Osteocyte (in vitro differentiated cells): Measurements from ENCODE around the gene KRTAP2-2. TPM values are rescaled to one million over a fixed set of nuclear protein-coding genes. Genes with fewer than 3 reads are reported as not detected.
A peak's percentile ranks its signal among the peaks of the same experiment; 100 is the strongest.
"Not testable (repeated sequence)": the region's sequence is repeated elsewhere in the genome, so short reads cannot be mapped to it uniquely, and the experiment has no call there.

Experiments used
- DNase-seq: peaks from one replicate; pipeline ENCODE4 v3.0.0; 2021; ENCODE audit warnings: mixed read lengths; ENCODE audit not compliant: unreplicated experiment; ENCODE audit errors: extremely low spot score
- H3K27ac Mint-ChIP-seq: one replicate; pipeline ENCODE4 v1.8.0; 2021; ENCODE audit warnings: mild to moderate bottlenecking, mixed read lengths; ENCODE audit not compliant: unreplicated experiment
- H3K27me3 Mint-ChIP-seq: one replicate; pipeline ENCODE4 v1.8.0; 2021; ENCODE audit warnings: mixed read lengths; ENCODE audit not compliant: unreplicated experiment
- H3K36me3 Mint-ChIP-seq: one replicate; pipeline ENCODE4 v1.8.0; 2021; ENCODE audit warnings: mixed read lengths; ENCODE audit not compliant: unreplicated experiment
- H3K4me1 Mint-ChIP-seq: one replicate; pipeline ENCODE4 v1.8.0; 2021; ENCODE audit warnings: mixed read lengths; ENCODE audit not compliant: unreplicated experiment
- H3K4me3 Mint-ChIP-seq: one replicate; pipeline ENCODE4 v1.8.0; 2021; ENCODE audit warnings: mild to moderate bottlenecking, moderate library complexity, mixed read lengths; ENCODE audit not compliant: unreplicated experiment
- H3K9me3 Mint-ChIP-seq: one replicate; pipeline ENCODE4 v1.8.0; 2021; ENCODE audit warnings: mixed read lengths; ENCODE audit not compliant: unreplicated experiment
- CTCF ChIP-seq: fragments of 200-600 bp; sonication (generic); IDR thresholded peaks from 2 replicates; pipeline ENCODE4 v1.5.0; 2021; ENCODE audit warnings: antibody characterized with exemption, mild to moderate bottlenecking, moderate library complexity
- total RNA-seq: library from RNA; stranded (reverse); gene quantifications from 2 replicates; pipeline ENCODE4 v1.2.1, GENCODE V29; 2021

Gene KRTAP2-2
- total RNA-seq, 1 donor from 2014 or later: not detected

- no peak within 1 kb of the TSS for H3K4me3 Mint-ChIP-seq
- no peak within 1 kb of the TSS for H3K27ac Mint-ChIP-seq
- no peak for DNase-seq
- H3K27me3 Mint-ChIP-seq: no peaks in the 10 kb centered on the region
- no peaks in the 10 kb centered on the region for H3K36me3 Mint-ChIP-seq
- no peaks in the 10 kb centered on the region for H3K9me3 Mint-ChIP-seq
- H3K4me1 Mint-ChIP-seq: peaks cover 34% of the 10 kb centered on the region
- TF ChIP-seq CTCF: no peak
Observed at GRCh38 chr17:41065829-41066624, 11.0 kb upstream of the KRTAP2-2 start, which contains the start of gene KRTAP2-4. Gene KRTAP2-4, minus strand, starts transcription at chr17:41065879. Its CDS starts 34 bp downstream, at chr17:41065845.

GRCh38 chr17:41065016-41065689 is 10.1 kb upstream of the KRTAP2-2 start:
- not testable (repeated sequence) for H3K9me3 Mint-ChIP-seq, DNase-seq, H3K27ac Mint-ChIP-seq, H3K36me3 Mint-ChIP-seq, H3K4me3 Mint-ChIP-seq, H3K27me3 Mint-ChIP-seq
- peaks cover 42% of the 10 kb centered on the region for H3K4me1 Mint-ChIP-seq

GRCh38 chr17:41064301-41064700 is 9.3 kb upstream of the KRTAP2-2 start:
- H3K36me3 Mint-ChIP-seq: no peaks in the 10 kb centered on the region

GRCh38 chr17:41063449-41063848 is 8.4 kb upstream of the KRTAP2-2 start:
- no peaks in the 10 kb centered on the region for H3K27me3 Mint-ChIP-seq
- peak overlapping the region; percentile 90 for H3K27ac Mint-ChIP-seq
- H3K4me1 Mint-ChIP-seq: peaks cover 54% of the 10 kb centered on the region
- H3K36me3 Mint-ChIP-seq: no peaks in the 10 kb centered on the region
- H3K4me3 Mint-ChIP-seq: no peak overlapping the region
- no peak for DNase-seq
- no peaks in the 10 kb centered on the region for H3K9me3 Mint-ChIP-seq
- TF ChIP-seq CTCF: no peak

More at GRCh38 chr17:41064301-41064700, 9.3 kb upstream of the KRTAP2-2 start:
- no peak overlapping the region for H3K27ac Mint-ChIP-seq
- peaks cover 48% of the 10 kb centered on the region for H3K4me1 Mint-ChIP-seq
- no peaks in the 10 kb centered on the region for H3K9me3 Mint-ChIP-seq
- H3K4me3 Mint-ChIP-seq: no peak overlapping the region
- no peaks in the 10 kb centered on the region for H3K27me3 Mint-ChIP-seq
- TF ChIP-seq CTCF: no peak
- DNase-seq: no peak

GRCh38 chr17:41061964-41062363 is 6.9 kb upstream of the KRTAP2-2 start:
- no peak for DNase-seq
- Mint-ChIP-seq H3K4me3 (no peak overlapping the region), H3K27ac (peak overlapping the region; percentile 90), H3K27me3 (no peaks in the 10 kb centered on the region), H3K9me3 (peaks cover 6% of the 10 kb centered on the region), H3K4me1 (peaks cover 49% of the 10 kb centered on the region), H3K36me3 (no peaks in the 10 kb centered on the region)
- TF ChIP-seq CTCF: no peak
